ENCODE measurements around the gene TOMM7.
"Not testable (repeated sequence)": the region's sequence is repeated elsewhere in the genome, so short reads cannot be mapped to it uniquely, and the experiment has no call there.

The TOMM7 gene

DNA sequence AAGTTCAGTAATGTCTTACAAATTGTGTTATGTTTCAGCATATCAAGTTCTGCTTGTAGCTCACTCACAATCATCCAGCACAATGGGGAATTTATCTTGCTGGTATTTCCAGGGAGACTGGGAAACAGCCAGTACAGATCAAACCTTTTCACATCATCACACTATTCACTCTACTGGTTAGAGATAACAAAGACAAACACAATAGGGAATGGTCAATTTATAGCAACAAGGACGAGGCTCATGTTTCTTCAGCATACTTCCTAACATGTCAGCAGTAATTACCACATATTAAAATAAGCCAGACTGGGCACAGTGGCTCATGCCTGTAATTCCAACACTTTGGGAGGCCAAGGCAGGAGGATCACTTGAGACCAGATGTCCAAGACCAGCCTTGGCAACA, 38.3 kb downstream of the TOMM7 start:
- no peak for DNase-seq (ENCODE audit: low read depth, low spot score)

DNA sequence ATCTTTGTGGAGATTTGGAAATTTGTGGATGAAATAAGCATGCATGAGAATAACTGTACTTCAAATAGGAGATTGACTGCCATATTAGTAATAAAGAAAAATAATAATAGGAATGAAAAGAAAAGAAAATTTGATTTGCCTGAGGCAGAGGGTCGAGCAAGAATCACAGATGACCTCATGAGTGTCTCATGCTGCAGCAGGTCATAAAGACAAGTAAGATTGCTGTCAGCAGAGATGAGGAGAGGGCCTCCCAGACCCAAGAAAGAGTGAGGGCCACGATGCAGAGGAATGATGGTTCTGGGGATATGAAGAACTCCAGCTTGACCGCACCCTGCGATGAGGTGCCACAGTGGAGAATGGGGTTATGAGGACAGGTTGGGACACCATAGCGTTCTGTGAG, 39.2 kb downstream of the TOMM7 start:
- DNase-seq (ENCODE audit: low read depth, low spot score): no peak

DNA sequence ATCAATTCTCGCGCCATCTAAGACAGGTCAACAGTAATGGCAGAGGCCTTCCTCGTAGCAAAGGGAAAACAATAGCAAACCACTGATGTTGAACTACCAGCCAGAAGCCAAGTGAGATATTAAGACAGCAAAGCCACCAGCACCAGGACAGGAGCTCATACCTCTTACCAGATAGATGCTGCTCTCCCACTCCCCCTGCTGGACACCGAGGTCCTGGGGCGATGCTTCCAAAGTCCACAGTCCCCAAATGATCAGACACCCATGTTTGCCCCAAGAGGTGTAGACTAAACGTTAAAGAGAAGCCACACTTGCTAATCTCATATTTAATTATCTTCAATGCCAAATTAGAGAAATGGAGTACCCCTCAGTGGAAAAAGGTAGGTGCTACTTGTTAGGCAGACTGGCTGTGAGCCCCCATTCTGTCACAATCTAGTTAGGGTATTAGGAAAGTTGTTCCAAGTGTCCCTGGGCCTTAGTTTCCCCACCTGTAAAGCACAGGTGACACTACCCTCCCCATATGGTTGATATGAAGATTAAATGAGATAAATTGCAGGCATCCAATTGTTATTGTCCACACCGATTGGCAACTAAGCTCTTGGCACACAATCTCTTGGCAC, 39.9 kb downstream of the TOMM7 start:
- peak; percentile 40 for DNase-seq (ENCODE audit: low read depth, low spot score)

DNA sequence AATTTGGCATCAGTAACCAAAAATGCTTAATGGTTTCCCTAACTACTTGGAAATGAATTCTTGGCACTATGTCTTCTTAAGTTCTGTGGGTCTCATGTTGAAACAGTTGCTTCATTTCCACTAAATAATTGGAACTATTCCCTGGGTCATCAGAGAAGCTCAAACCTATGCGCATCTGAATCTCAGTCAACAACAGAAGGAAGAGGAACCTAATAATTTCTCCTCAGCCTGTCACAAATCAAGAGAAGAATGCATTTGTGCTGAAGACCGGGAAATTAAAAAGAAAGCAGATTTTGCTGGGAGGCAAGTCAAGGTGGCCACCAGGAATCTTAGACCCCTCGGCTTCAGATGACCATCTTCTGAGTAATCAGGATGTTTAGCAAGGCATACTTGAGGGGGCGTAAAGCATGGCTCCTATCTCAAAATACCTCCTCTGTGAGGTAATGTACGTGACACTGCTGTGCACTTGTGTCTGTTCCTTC, 41.4 kb downstream of the TOMM7 start:
- no peak for DNase-seq (ENCODE audit: low read depth, low spot score)

DNA sequence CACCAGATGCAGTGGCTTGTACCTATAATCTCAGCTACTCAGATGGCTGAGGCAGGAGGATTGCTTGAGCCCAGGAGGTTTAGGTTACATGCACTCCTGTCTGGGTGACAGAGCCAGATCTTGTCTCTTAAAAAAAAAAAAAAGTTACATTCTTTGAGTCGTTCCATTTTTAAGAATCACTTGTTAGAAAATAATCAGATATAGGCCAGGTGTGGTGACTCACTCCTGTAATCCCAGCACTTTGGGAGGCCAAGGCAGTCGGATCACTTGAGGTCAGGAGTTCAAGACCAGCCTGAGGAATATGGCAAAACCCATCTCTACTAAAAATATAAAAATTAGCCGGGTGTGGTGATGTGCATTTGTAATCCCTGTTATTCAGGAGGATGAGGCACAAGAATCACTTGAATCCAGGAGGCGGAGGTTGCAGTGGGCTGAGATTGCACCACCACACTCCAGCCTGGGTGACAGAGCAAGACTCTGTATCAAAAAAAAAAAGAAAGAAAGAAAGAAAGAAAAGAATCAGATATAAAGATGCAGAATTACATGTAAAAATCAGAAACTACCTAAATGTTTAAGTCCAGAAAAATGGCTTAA, 42.8 kb downstream of the TOMM7 start:
- not testable (repeated sequence) for DNase-seq (ENCODE audit: low read depth, low spot score)

DNA sequence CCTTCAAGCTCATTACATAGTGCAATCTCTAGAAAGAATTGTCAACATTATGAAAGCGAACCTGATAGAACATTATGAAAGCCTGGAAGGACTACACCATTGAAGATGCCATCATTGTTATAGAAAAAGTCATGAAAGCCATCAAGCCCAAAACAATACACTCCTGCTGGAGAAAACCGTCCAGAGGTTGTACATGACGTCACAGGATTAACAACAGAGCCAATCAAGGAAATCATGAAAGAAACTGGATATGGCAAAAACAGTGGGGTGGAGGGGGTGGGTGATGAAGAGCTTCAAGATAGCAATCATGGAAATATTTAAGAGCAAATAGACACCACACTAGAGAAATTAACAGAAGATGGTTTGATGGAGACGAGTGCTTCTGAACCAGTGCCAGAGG, 45.7 kb downstream of the TOMM7 start:
- no peak for DNase-seq (ENCODE audit: low read depth, low spot score)

DNA sequence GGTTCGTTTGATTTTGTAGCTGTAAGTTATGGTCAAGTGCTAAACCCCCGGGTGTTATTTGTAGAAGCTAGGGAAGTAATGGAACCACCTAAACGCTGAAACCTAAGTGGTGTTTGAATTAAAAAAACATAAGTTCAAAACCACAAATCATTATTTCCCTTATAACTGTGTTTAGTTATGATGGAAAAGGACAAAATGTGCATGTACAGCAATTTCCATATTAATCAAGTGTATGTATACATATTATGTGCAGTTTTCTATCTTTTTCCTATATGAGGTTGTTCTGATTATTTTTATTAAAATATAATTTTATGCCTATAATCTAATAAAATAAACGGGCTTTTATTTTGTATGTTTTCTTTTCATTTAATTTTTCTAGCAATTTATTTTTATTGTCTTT, 49.8 kb downstream of the TOMM7 start:
- no peak for DNase-seq (ENCODE audit: low read depth, low spot score)

DNA sequence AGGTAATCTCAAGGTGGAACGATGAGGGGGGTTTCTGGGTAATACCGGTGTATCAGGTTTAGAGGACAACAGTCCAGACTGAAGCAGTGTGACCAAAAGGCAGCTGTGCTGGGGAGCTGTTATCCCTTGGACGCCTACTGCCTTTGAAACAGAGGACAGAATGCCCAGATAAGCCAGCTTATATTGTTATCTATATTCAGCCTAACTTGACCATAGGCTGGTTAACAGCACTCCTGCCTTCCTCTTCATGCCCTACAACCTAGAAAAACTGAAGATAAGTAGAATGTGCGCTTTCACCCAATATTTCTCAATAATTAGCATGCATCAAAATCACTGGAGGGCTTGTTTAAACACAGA, 50.8 kb downstream of the TOMM7 start:
- no peak for DNase-seq (ENCODE audit: low read depth, low spot score)

DNA sequence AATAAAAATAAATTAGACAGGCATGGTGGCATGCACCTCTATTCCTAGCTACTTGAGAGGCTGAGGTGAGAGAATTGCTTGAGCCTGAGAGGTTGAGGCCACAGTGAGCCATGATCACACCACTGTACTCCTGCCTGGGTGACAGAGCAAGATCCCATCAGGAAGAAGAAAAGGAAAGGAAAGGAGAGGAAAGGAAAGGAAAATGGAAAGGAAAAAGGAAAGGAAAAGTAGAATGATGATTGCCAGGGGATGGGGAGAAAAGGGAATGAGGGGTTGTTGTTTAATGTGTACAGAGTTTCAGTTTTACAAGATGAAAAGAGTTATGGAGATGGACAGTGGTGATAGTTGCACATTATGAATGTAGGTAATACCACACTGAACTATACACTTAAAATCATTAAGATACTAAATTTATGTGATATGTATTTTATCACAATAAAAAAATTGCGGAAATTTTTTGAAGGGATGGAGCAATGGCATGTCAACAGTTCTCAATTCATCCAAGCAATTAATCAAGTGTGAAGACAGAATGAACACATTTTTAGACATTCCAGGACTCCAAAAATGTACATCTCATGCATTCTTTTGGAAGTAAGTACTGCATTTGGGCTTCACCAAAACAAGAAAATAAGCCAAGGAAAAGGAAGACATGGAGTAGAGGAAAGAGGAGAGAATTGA, 51.3 kb downstream of the TOMM7 start:
- DNase-seq (ENCODE audit: low read depth, low spot score): no peak

DNA sequence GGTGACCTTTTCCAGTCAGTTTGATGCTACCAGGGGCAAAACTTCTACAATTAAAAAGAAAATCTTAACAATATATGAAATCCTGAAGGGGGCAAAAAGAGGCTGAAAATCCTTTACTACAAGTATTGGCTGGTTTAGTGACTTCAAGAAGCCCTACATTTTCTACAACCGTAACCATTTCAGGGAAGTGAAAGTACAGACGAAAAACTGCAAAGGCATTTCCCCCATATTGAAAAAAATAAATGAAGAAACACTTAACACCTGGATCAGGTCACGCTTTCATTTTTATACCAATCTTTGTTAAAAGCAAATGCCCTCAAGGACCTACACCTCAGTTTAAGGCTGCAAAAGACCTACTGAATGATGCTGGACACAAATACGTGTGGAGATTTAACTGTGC, 57.0 kb downstream of the TOMM7 start:
- no peak for DNase-seq (ENCODE audit: low read depth, low spot score)

All from activated CD4-positive, CD25-positive, alpha-beta regulatory T cell treated with anti-CD3 and anti-CD28 coated beads, Interleukin-2, amount 50 U/mL, for 16 hours (primary cell).